Mesenchymal stem cell (in vitro differentiated cells and primary cell): Measurements from ENCODE around the gene EFR3B.

Experiments
- DNase-seq: peaks from one replicate; pipeline ENCODE4 v3.0.0-alpha.2; 2013
- H2AFZ ChIP-seq: one replicate; pipeline ENCODE4 v1.6.1; 2013; ENCODE audit warnings: low read depth, mild to moderate bottlenecking, control low read depth, inconsistent platforms, low read length, moderate library complexity
- H2AK5ac ChIP-seq: 2 replicates; pipeline ENCODE4 v1.6.1; 2013; ENCODE audit warnings: low read length, moderate library complexity, mild to moderate bottlenecking, inconsistent platforms; ENCODE audit not compliant: severe bottlenecking
- H2BK120ac ChIP-seq: one replicate; pipeline ENCODE4 v1.6.1; 2013; ENCODE audit warnings: low read depth, mild to moderate bottlenecking, inconsistent platforms, low read length, moderate library complexity
- H2BK12ac ChIP-seq, 2 experiments: one replicate each; pipeline ENCODE4 v1.6.1; 2013; ENCODE audit warnings: inconsistent platforms in 2 of 2, low read length in 2 of 2, mild to moderate bottlenecking in 2 of 2, moderate library complexity in 2 of 2, control low read depth in 1 of 2
- H2BK15ac ChIP-seq: one replicate; pipeline ENCODE4 v1.6.1; 2013; ENCODE audit warnings: mild to moderate bottlenecking, low read depth, inconsistent platforms; ENCODE audit not compliant: poor library complexity, severe bottlenecking
- H2BK5ac ChIP-seq: 2 replicates; pipeline ENCODE4 v1.6.1; 2013; ENCODE audit warnings: low read depth, mild to moderate bottlenecking, low read length, control low read depth, inconsistent platforms; ENCODE audit not compliant: poor library complexity, severe bottlenecking
- H3K14ac ChIP-seq, 2 experiments: one replicate each; pipeline ENCODE4 v1.6.1; 2013; ENCODE audit warnings: inconsistent platforms in 2 of 2, low read length in 2 of 2, control low read depth in 1 of 2, mild to moderate bottlenecking in 1 of 2, moderate library complexity in 1 of 2
- H3K18ac ChIP-seq, 2 experiments: one replicate each; pipeline ENCODE4 v1.6.1; 2013; ENCODE audit warnings: inconsistent platforms in 2 of 2, low read length in 2 of 2, control low read depth in 1 of 2, low read depth in 1 of 2, mild to moderate bottlenecking in 1 of 2
- H3K23ac ChIP-seq, 2 experiments: one replicate each; pipeline ENCODE4 v1.6.1; 2013; ENCODE audit warnings: inconsistent platforms in 2 of 2, low read length in 2 of 2, mild to moderate bottlenecking in 2 of 2, moderate library complexity in 2 of 2, control low read depth in 1 of 2
- H3K27ac ChIP-seq: 2 replicates; pipeline ENCODE4 v1.5.1; 2013; ENCODE audit warnings: mild to moderate bottlenecking, moderate library complexity, low read length, control low read depth, inconsistent platforms; ENCODE audit not compliant: poor library complexity, severe bottlenecking
- H3K27me3 ChIP-seq, 2 experiments: 2 replicates each; pipeline versions ENCODE4 v1.6.1 to v1.7.0; 2013; ENCODE audit warnings: low read length in 2 of 2, mild to moderate bottlenecking in 2 of 2, moderate library complexity in 2 of 2, control low read depth in 1 of 2, inconsistent platforms in 1 of 2; ENCODE audit not compliant: control insufficient read depth in 1 of 2, insufficient read depth in 1 of 2
- H3K36me3 ChIP-seq, 2 experiments: 2 replicates each; pipeline versions ENCODE4 v1.6.1 to v1.7.0; 2013; ENCODE audit warnings: low read length in 2 of 2, control low read depth in 1 of 2, inconsistent platforms in 1 of 2, low read depth in 1 of 2, mild to moderate bottlenecking in 1 of 2; ENCODE audit not compliant: insufficient read depth in 2 of 2, control insufficient read depth in 1 of 2
- H3K4ac ChIP-seq, 2 experiments: one replicate each; pipeline ENCODE4 v1.6.1; 2013; ENCODE audit warnings: inconsistent platforms in 2 of 2, low read length in 2 of 2, mild to moderate bottlenecking in 2 of 2, moderate library complexity in 2 of 2, control low read depth in 1 of 2, low read depth in 1 of 2
- H3K4me1 ChIP-seq: 2 replicates; pipeline ENCODE4 v1.6.1; 2013; ENCODE audit warnings: low read depth, low read length, control low read depth; ENCODE audit not compliant: control insufficient read depth, insufficient read depth
- H3K4me2 ChIP-seq: 2 replicates; pipeline ENCODE4 v1.6.1; 2013; ENCODE audit warnings: low read length, mild to moderate bottlenecking, inconsistent platforms; ENCODE audit not compliant: poor library complexity, severe bottlenecking
- H3K4me3 ChIP-seq, 2 experiments: 2 replicates each; pipeline versions ENCODE4 v1.5.1 to v1.7.0; 2013; ENCODE audit warnings: low read length in 2 of 2, mild to moderate bottlenecking in 2 of 2, control low read depth in 1 of 2, low read depth in 1 of 2; ENCODE audit not compliant: insufficient read depth in 1 of 2
- H3K79me1 ChIP-seq: replicated peaks from 2 replicates; pipeline ENCODE4 v1.6.1; 2013; ENCODE audit warnings: mild to moderate bottlenecking, control low read depth, low read length, inconsistent platforms; ENCODE audit not compliant: poor library complexity, severe bottlenecking
- H3K9ac ChIP-seq: 2 replicates; pipeline ENCODE4 v1.7.0; 2013; ENCODE audit warnings: mild to moderate bottlenecking, low read length, moderate library complexity
- H3K9me3 ChIP-seq: 2 replicates; pipeline ENCODE4 v1.7.0; 2013; ENCODE audit warnings: mild to moderate bottlenecking, low read length; ENCODE audit not compliant: control insufficient read depth
- H4K8ac ChIP-seq: one replicate; pipeline ENCODE4 v1.6.1; 2013; ENCODE audit warnings: inconsistent platforms, mild to moderate bottlenecking, low read length, moderate library complexity
- H4K91ac ChIP-seq: one replicate; pipeline ENCODE4 v1.6.1; 2013; ENCODE audit warnings: mild to moderate bottlenecking, low read length, inconsistent platforms
- WGBS: methylation state at CpG from one replicate; pipeline ENCODE4 v1.1.7; 2013; ENCODE audit warnings: mixed read lengths; 5-methylcytosine and 5-hydroxymethylcytosine counted together

The EFR3B gene

GRCh38 chr2:25122367-25122766 lies 80.5 kb downstream of the EFR3B start:
- Histone ChIP-seq H3K18ac (no peak overlapping the region), H3K79me1 (no peaks in the 10 kb centered on the region), H2BK12ac (no peak overlapping the region), H3K14ac (no peak overlapping the region), H4K8ac (no peak overlapping the region), H3K4me2 (no peak overlapping the region), H2BK15ac (no peak overlapping the region), H3K4me1 (no peaks in the 10 kb centered on the region), H4K91ac (no peak overlapping the region), H3K27ac (no peak overlapping the region), H2AK5ac (no peak overlapping the region), H2AFZ (no peak overlapping the region), H2BK5ac (no peak overlapping the region), H3K23ac (no peak overlapping the region), H3K27me3 (no peaks in the 10 kb centered on the region), H3K4me3 (no peak overlapping the region), H2BK120ac (no peak overlapping the region), H3K4ac (no peak overlapping the region), H3K36me3 (no peaks in the 10 kb centered on the region), H3K9me3 (no peaks in the 10 kb centered on the region), H3K9ac (no peak overlapping the region)
- WGBS: 85% methylated on average over 3 of the region's 3 CpGs
- DNase-seq: no peak

- Histone ChIP-seq H3K4me3 (no peak overlapping the region), H2BK120ac (no peak overlapping the region), H3K4ac (no peak overlapping the region), H4K91ac (peak overlapping the region; percentile 5), H3K18ac (no peak overlapping the region), H2BK5ac (no peak overlapping the region), H3K14ac (no peak overlapping the region), H3K9me3 (no peaks in the 10 kb centered on the region), H3K23ac (no peak overlapping the region), H3K27ac (no peak overlapping the region), H3K27me3 (no peaks in the 10 kb centered on the region), H4K8ac (no peak overlapping the region), H2AK5ac (no peak overlapping the region), H2AFZ (no peak overlapping the region), H3K36me3 (no peaks in the 10 kb centered on the region), H3K9ac (no peak overlapping the region), H2BK12ac (no peak overlapping the region), H3K4me2 (no peak overlapping the region), H3K4me1 (no peaks in the 10 kb centered on the region), H3K79me1 (no peaks in the 10 kb centered on the region), H2BK15ac (no peak overlapping the region)
- WGBS: 96% methylated on average over 2 of the region's 5 CpGs
- DNase-seq: no peak
These were observed 81.8 kb downstream of the EFR3B start for GRCh38 chr2:25123682-25124081.

GRCh38 chr2:25125189-25125588 lies 83.3 kb downstream of the EFR3B start:
- Histone ChIP-seq H2BK5ac (no peak overlapping the region), H3K4ac (no peak overlapping the region), H2BK120ac (no peak overlapping the region), H3K27ac (no peak overlapping the region), H4K91ac (no peak overlapping the region), H3K4me2 (no peak overlapping the region), H2BK15ac (no peak overlapping the region), H2AFZ (no peak overlapping the region), H3K23ac (no peak overlapping the region), H3K27me3 (peaks cover 0 to 7% of the 10 kb centered on the region in 2 experiments), H3K14ac (no peak overlapping the region), H3K18ac (no peak overlapping the region), H3K9ac (no peak overlapping the region), H2BK12ac (no peak overlapping the region), H3K4me3 (no peak overlapping the region), H3K36me3 (no peaks in the 10 kb centered on the region), H2AK5ac (no peak overlapping the region), H3K9me3 (no peaks in the 10 kb centered on the region), H3K79me1 (no peaks in the 10 kb centered on the region), H4K8ac (no peak overlapping the region), H3K4me1 (peaks cover 3% of the 10 kb centered on the region)
- 91% methylated on average over 7 of the region's 7 CpGs for WGBS
- DNase-seq: no peak

- 92% methylated on average over 4 of the region's 4 CpGs for WGBS
- no peak overlapping the region for H4K91ac ChIP-seq
- H3K14ac ChIP-seq: no peak overlapping the region
- H2AFZ ChIP-seq: no peak overlapping the region
- H3K9ac ChIP-seq: no peak overlapping the region
- peaks cover 0 to 14% of the 10 kb centered on the region in 2 experiments for H3K27me3 ChIP-seq
- H3K4me1 ChIP-seq: peaks cover 3% of the 10 kb centered on the region
- H2BK120ac ChIP-seq: no peak overlapping the region
- H3K9me3 ChIP-seq: no peaks in the 10 kb centered on the region
- no peak overlapping the region for H3K23ac ChIP-seq
- H4K8ac ChIP-seq: no peak overlapping the region
- H3K79me1 ChIP-seq: no peaks in the 10 kb centered on the region
- no peaks in the 10 kb centered on the region for H3K36me3 ChIP-seq
- no peak overlapping the region for H3K4ac ChIP-seq
- no peak overlapping the region for H2AK5ac ChIP-seq
- no peak overlapping the region for H2BK12ac ChIP-seq
- H3K4me3 ChIP-seq: no peak overlapping the region
- H3K27ac ChIP-seq: no peak overlapping the region
- no peak overlapping the region for H2BK15ac ChIP-seq
- H2BK5ac ChIP-seq: no peak overlapping the region
- no peak overlapping the region for H3K18ac ChIP-seq
- DNase-seq: no peak
- H3K4me2 ChIP-seq: no peak overlapping the region
These were observed 84.1 kb downstream of the EFR3B start for GRCh38 chr2:25125976-25126375.
